IMR-90 (cell line): ENCODE results near the gene PLSCR2. TPM values are rescaled to one million over a fixed set of nuclear protein-coding genes. Genes with fewer than 3 reads are reported as not detected.

ENCODE experiments used
- ATAC-seq: fragments of 200-7000 bp; cut with Tn5 transposase; 2 replicates; pipeline ENCODE4 v1.9.1; 2020; ENCODE audit warnings: low read depth, mild to moderate bottlenecking, moderate library complexity
- BruUV-seq: library from RNA; stranded (reverse); fragments of 400-500 nt; replicated peaks from 2 replicates; lab custom pipeline; 2021; lab: Mats Ljungman, UMichigan
- CTCF ChIA-PET: fragments of 300-600 bp; formaldehyde crosslinking; extraction: SDS; loops from one replicate; lab custom pipeline; 2021; ENCODE audit warnings: antibody characterized with exemption; lab: Yijun Ruan, JAX
- POLR2A ChIA-PET: fragments of 300-600 bp; sonication (Branson Sonifier 250); formaldehyde crosslinking; loops from one replicate; lab custom pipeline; 2022; ENCODE audit warnings: antibody characterized with exemption; ENCODE audit not compliant: unreplicated experiment; lab: Charles Lee
- DNase-seq: peaks from one replicate; pipeline ENCODE4 v3.0.0; 2013
- H2AFZ ChIP-seq: replicated peaks from 2 replicates; pipeline ENCODE3; 2013; ENCODE audit warnings: low read length, mild to moderate bottlenecking; ENCODE audit not compliant: poor library complexity
- H2AK5ac ChIP-seq: 2 replicates; pipeline ENCODE4 v1.6.1; 2013; ENCODE audit warnings: low read depth, low read length, inconsistent platforms
- H2AK9ac ChIP-seq: replicated peaks from 2 replicates; pipeline ENCODE3; 2013; ENCODE audit warnings: mild to moderate bottlenecking, low read depth, low read length, moderate library complexity; ENCODE audit not compliant: poor library complexity
- H2BK120ac ChIP-seq: 2 replicates; pipeline ENCODE4 v1.6.1; 2013; ENCODE audit warnings: low read depth, low read length, inconsistent platforms
- H2BK15ac ChIP-seq: 3 replicates; pipeline ENCODE4 v1.6.1; 2013; ENCODE audit warnings: low read depth, low read length, inconsistent platforms
- H2BK20ac ChIP-seq: 2 replicates; pipeline ENCODE4 v1.6.1; 2013; ENCODE audit warnings: low read depth, mild to moderate bottlenecking, inconsistent platforms, low read length, moderate library complexity
- H2BK5ac ChIP-seq: 2 replicates; pipeline ENCODE4 v1.6.1; 2013; ENCODE audit warnings: mild to moderate bottlenecking, low read depth, low read length, inconsistent platforms; ENCODE audit not compliant: poor library complexity, severe bottlenecking
- H3K14ac ChIP-seq: replicated peaks from 2 replicates; pipeline ENCODE4 v1.6.1; 2013; ENCODE audit warnings: low read depth, low read length, inconsistent platforms
- H3K18ac ChIP-seq: 2 replicates; pipeline ENCODE4 v1.6.1; 2013; ENCODE audit warnings: low read depth, low read length, control low read depth
- H3K23ac ChIP-seq: 2 replicates; pipeline ENCODE4 v1.6.1; 2013; ENCODE audit warnings: low read depth, low read length, inconsistent platforms
- H3K27ac ChIP-seq: 2 replicates; pipeline ENCODE4 v1.5.1; 2013; ENCODE audit warnings: mild to moderate bottlenecking, control low read depth, low read length; ENCODE audit not compliant: insufficient read depth
- H3K27me3 ChIP-seq: 2 replicates; pipeline ENCODE4 v1.6.1; 2013; ENCODE audit warnings: low read length; ENCODE audit not compliant: control insufficient read depth, insufficient read depth
- H3K36me3 ChIP-seq: 2 replicates; pipeline ENCODE4 v1.6.1; 2013; ENCODE audit warnings: low read length, mixed read lengths; ENCODE audit not compliant: control insufficient read depth, insufficient read depth
- H3K4ac ChIP-seq: 2 replicates; pipeline ENCODE4 v1.6.1; 2013; ENCODE audit warnings: low read depth, low read length, inconsistent platforms
- H3K4me1 ChIP-seq: 2 replicates; pipeline ENCODE4 v1.6.1; 2013; ENCODE audit warnings: low read length, mixed read lengths; ENCODE audit not compliant: control insufficient read depth, insufficient read depth
- H3K4me2 ChIP-seq: 2 replicates; pipeline ENCODE4 v1.6.1; 2013; ENCODE audit warnings: low read depth, mild to moderate bottlenecking, control low read depth, low read length, moderate library complexity
- H3K4me3 ChIP-seq: 2 replicates; pipeline ENCODE4 v1.5.1; 2013; ENCODE audit warnings: low read depth, mild to moderate bottlenecking, control low read depth, low read length, moderate library complexity; ENCODE audit not compliant: insufficient read depth
- H3K56ac ChIP-seq: 2 replicates; pipeline ENCODE4 v1.6.1; 2013; ENCODE audit warnings: low read length, inconsistent platforms; ENCODE audit not compliant: insufficient read depth; ENCODE audit errors: extremely low read depth
- H3K79me1 ChIP-seq, 2 experiments: 2 replicates each; pipeline ENCODE4 v1.6.1; 2013; ENCODE audit warnings: low read length in 2 of 2, inconsistent platforms in 1 of 2, low read depth in 1 of 2
- H3K9ac ChIP-seq: 2 replicates; pipeline ENCODE4 v1.6.1; 2013; ENCODE audit warnings: low read depth, low read length, control low read depth
- H3K9me1 ChIP-seq: 2 replicates; pipeline ENCODE4 v1.6.1; 2013; ENCODE audit warnings: low read length, inconsistent platforms; ENCODE audit not compliant: insufficient read depth
- H3K9me3 ChIP-seq: 2 replicates; pipeline ENCODE4 v1.6.1; 2013; ENCODE audit warnings: low read length; ENCODE audit not compliant: control insufficient read depth, insufficient read depth
- H4K20me1 ChIP-seq: 2 replicates; pipeline ENCODE4 v1.6.1; 2013; ENCODE audit warnings: low read length, inconsistent platforms; ENCODE audit not compliant: insufficient read depth
- H4K5ac ChIP-seq: 2 replicates; pipeline ENCODE4 v1.6.1; 2013; ENCODE audit warnings: mild to moderate bottlenecking, low read depth, low read length, control low read depth
- H4K8ac ChIP-seq, 2 experiments: 2 replicates each; pipeline ENCODE4 v1.6.1; 2013; ENCODE audit warnings: low read depth in 2 of 2, low read length in 2 of 2, control low read depth in 1 of 2, inconsistent platforms in 1 of 2
- H4K91ac ChIP-seq: 2 replicates; pipeline ENCODE4 v1.6.1; 2013; ENCODE audit warnings: low read depth, low read length, inconsistent platforms; ENCODE audit not compliant: insufficient read depth
- BHLHE40 ChIP-seq: fragments of 150-350 bp; IDR thresholded peaks from 2 replicates; pipeline ENCODE4 v1.6.1; 2016; ENCODE audit warnings: mild to moderate bottlenecking, low read depth, low read length
- USF2 ChIP-seq: fragments of 150-350 bp; IDR thresholded peaks from 2 replicates; pipeline ENCODE4 v1.6.1; 2017; ENCODE audit warnings: mild to moderate bottlenecking, antibody characterized with exemption, low read length, low read depth
- WGBS, 2 experiments: methylation state at CpG; one replicate each; pipeline versions ENCODE4 v1.1.5 to v1.1.7; 2013; ENCODE audit warnings: missing lambda C conversion rate in 2 of 2; ENCODE audit not compliant: insufficient read length in 1 of 2; ENCODE audit errors: extremely low coverage in 2 of 2; 5-methylcytosine and 5-hydroxymethylcytosine counted together
- dilution Hi-C: fragments of 300-500 bp; cut with HindIII; formaldehyde crosslinking; loops from one replicate; pipeline ENCODE4 v1.14.3; 2018; ENCODE audit warnings: low sequenced_read_pairs; ENCODE audit not compliant: unreplicated experiment
- in situ Hi-C: fragments of 300-500 bp; cut with MboI; formaldehyde crosslinking; loops from 3 replicates; pipeline ENCODE4 v1.14.3; 2019; ENCODE audit warnings: low sequenced_read_pairs, inconsistent platforms, mixed read lengths
- intact Hi-C: fragments of 100-400 bp; cut with micrococcal nuclease; formaldehyde crosslinking; loops from 2 replicates; pipeline ENCODE4 v1.10.0; 2022
- polyA plus RNA-seq, 3 experiments: library from polyadenylated mRNA; depleted of rRNA; stranded (reverse); fragments of >200 nt; gene quantifications; 2 replicates each; pipeline ENCODE4 v1.2.3, GENCODE V29; 2012; ENCODE audit warnings: low replicate concordance in 1 of 3
- total RNA-seq: library from RNA; depleted of rRNA; stranded (reverse); fragments of >200 nt; gene quantifications from 2 replicates; pipeline ENCODE4 v1.2.3, GENCODE V29; 2012
- TF ChIP-seq, protein P1 (sequence below): fragments of 150-350 bp; IDR thresholded peaks from 2 replicates; pipeline ENCODE4 v1.6.1; 2016; ENCODE audit warnings: low read depth, mild to moderate bottlenecking, low read length, moderate library complexity, borderline replicate concordance

The PLSCR2 gene
- total and polyA plus RNA-seq, 2 of the 4 experiments (the other 2 are of a cell fraction) = not detected

GRCh38 chr3:146403792-146404191 lies 65.6 kb downstream of the PLSCR2 start:
- Histone ChIP-seq H2BK20ac (no peak overlapping the region), H3K36me3 (no peaks in the 10 kb centered on the region), H3K27ac (no peak overlapping the region), H4K20me1 (no peaks in the 10 kb centered on the region), H3K18ac (no peak overlapping the region), H4K91ac (no peak overlapping the region), H2AK5ac (no peak overlapping the region), H4K8ac (no peak overlapping the region), H3K4ac (no peak overlapping the region), H2AFZ (no peak overlapping the region), H2BK5ac (no peak overlapping the region), H3K14ac (no peak overlapping the region), H2AK9ac (no peak overlapping the region), H3K23ac (no peak overlapping the region), H4K5ac (no peak overlapping the region), H2BK15ac (no peak overlapping the region), H2BK120ac (no peak overlapping the region), H3K79me1 (no peaks in the 10 kb centered on the region), H3K4me3 (no peak overlapping the region), H3K56ac (no peak overlapping the region), H3K4me1 (no peaks in the 10 kb centered on the region), H3K9ac (no peak overlapping the region), H3K9me1 (no peaks in the 10 kb centered on the region), H3K4me2 (no peak overlapping the region), H3K27me3 (no peaks in the 10 kb centered on the region), H3K9me3 (no peaks in the 10 kb centered on the region)
- ATAC-seq = no peak
- WGBS, 2 experiments = 100% methylated on average over 3 of the region's 3 CpGs; no CpG with 5 or more reads in 1 of the 2 experiments
- intact Hi-C loops (no loop called here), dilution Hi-C loops (no loop called here), in situ Hi-C loops (no loop called here)
- POLR2A ChIA-PET = no interaction called here
- no peak for TF ChIP-seq BHLHE40
- TF ChIP-seq, protein P1, sequence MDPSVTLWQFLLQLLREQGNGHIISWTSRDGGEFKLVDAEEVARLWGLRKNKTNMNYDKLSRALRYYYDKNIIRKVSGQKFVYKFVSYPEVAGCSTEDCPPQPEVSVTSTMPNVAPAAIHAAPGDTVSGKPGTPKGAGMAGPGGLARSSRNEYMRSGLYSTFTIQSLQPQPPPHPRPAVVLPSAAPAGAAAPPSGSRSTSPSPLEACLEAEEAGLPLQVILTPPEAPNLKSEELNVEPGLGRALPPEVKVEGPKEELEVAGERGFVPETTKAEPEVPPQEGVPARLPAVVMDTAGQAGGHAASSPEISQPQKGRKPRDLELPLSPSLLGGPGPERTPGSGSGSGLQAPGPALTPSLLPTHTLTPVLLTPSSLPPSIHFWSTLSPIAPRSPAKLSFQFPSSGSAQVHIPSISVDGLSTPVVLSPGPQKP = no peak
- TF ChIP-seq USF2 = no peak
- BruUV-seq = no TSS peak
- CTCF ChIA-PET = no interaction called here
- DNase-seq = no peak
